Uterus (tissue), 4 donors: ENCODE data around the gene BIK. TPM values are rescaled to one million over a fixed set of nuclear protein-coding genes. Genes with fewer than 3 reads are reported as not detected.
A peak's percentile ranks its signal among the peaks of the same experiment; 100 is the strongest.
"Not testable (repeated sequence)": the region's sequence is repeated elsewhere in the genome, so short reads cannot be mapped to it uniquely, and the experiment has no call there.

Experiments used
- DNase-seq, 2 donors: peaks; one replicate each; pipeline ENCODE4 v3.0.0-alpha.2; 2019 to 2020
- H3K27ac ChIP-seq, 2 donors: fragments of 200-600 bp; sonication (generic); 1 replicate in 1 of 2; 2 replicates in 1 of 2; pipeline ENCODE4 v1.5.1; 2016 to 2018
- H3K27me3 ChIP-seq, 2 donors: fragments of 200-600 bp; sonication (generic); one replicate each; pipeline ENCODE4 v1.5.1; 2018 to 2019; ENCODE audit warnings: control low read depth in 1 of 2
- H3K36me3 ChIP-seq, 2 donors: fragments of 200-600 bp; sonication (generic); one replicate each; pipeline ENCODE4 v1.5.1; 2019; ENCODE audit warnings: control low read depth in 1 of 2
- H3K4me1 ChIP-seq, 2 donors: fragments of 200-600 bp; sonication (generic); one replicate each; pipeline ENCODE4 v1.5.1; 2018 to 2019; ENCODE audit warnings: control low read depth in 1 of 2
- H3K4me3 ChIP-seq, 2 donors: fragments of 200-600 bp; sonication (generic); 1 replicate in 1 of 2; 2 replicates in 1 of 2; pipeline ENCODE4 v1.5.1; 2018 to 2019; ENCODE audit warnings: mild to moderate bottlenecking in 1 of 2
- H3K9me3 ChIP-seq, 2 donors: fragments of 200-600 bp; sonication (generic); one replicate each; pipeline ENCODE4 v1.5.1; 2019; ENCODE audit warnings: control low read depth in 1 of 2
- POLR2A ChIP-seq, 2 donors: fragments of 450-650 bp; IDR thresholded peaks; one replicate each; pipeline ENCODE4 v1.6.1; 2016; ENCODE audit warnings: antibody characterized with exemption in 2 of 2, mild to moderate bottlenecking in 1 of 2, moderate library complexity in 1 of 2
- intact Hi-C: fragments of 100-400 bp; cut with DNase I; formaldehyde crosslinking; loops from one replicate; pipeline ENCODE4 v1.15.1; 2023; ENCODE audit warnings: low total_unique reads
- total RNA-seq, 4 donors: library from RNA; depleted of rRNA in 3 of 4; stranded (reverse); fragments of >200 nt in 3 of 4; gene quantifications; one replicate each; pipeline versions ENCODE4 v1.1.0 to v1.2.4, GENCODE V29; 2014 to 2023
- TF ChIP-seq, protein P1 (sequence below), 4 experiments: fragments of 200-600 bp in 2 of 4; fragments of 450-650 bp in 2 of 4; sonication (generic) in 2 of 4; IDR thresholded peaks; one replicate each; pipeline ENCODE4 v1.5.1; 2016 to 2019; ENCODE audit warnings: antibody characterized with exemption in 4 of 4, mild to moderate bottlenecking in 2 of 4, moderate library complexity in 1 of 4
- donor health status: DM: yes; HTN: yes; CAD: no.

Gene BIK
- total RNA-seq, 4 donors from 2014 or later: 0.49 to 0.77 (median 0.76) TPM; not detected in 1

DNA sequence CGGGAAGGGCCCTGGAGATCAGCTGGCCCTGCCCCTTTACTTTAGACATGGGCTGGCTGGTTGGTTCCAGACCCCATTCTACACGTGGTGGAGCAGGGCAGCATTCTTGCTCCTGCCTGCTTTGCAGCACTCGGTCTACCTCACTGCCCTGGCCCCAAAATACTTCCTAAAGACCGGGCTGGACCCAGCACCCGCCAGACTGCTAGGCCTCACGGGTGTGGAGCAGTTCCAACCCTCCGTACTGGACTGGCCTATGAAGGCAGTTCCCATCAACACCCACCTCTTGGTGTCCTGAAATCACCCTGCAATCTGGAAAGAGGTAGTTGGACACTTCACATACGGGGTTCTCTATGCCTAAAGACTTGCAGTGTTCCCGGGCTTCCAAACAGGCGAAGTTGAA, 26.3 kb downstream of the BIK start:
- no peak for TF ChIP-seq POLR2A (IDR thresholded peaks at IDR 0.05)
- TF ChIP-seq, protein P1, sequence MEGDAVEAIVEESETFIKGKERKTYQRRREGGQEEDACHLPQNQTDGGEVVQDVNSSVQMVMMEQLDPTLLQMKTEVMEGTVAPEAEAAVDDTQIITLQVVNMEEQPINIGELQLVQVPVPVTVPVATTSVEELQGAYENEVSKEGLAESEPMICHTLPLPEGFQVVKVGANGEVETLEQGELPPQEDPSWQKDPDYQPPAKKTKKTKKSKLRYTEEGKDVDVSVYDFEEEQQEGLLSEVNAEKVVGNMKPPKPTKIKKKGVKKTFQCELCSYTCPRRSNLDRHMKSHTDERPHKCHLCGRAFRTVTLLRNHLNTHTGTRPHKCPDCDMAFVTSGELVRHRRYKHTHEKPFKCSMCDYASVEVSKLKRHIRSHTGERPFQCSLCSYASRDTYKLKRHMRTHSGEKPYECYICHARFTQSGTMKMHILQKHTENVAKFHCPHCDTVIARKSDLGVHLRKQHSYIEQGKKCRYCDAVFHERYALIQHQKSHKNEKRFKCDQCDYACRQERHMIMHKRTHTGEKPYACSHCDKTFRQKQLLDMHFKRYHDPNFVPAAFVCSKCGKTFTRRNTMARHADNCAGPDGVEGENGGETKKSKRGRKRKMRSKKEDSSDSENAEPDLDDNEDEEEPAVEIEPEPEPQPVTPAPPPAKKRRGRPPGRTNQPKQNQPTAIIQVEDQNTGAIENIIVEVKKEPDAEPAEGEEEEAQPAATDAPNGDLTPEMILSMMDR (IDR thresholded peaks at IDR 0.05): no peak
- H3K27ac ChIP-seq: peak overlapping the region in 1 of 2 donors; percentile 5
- intact Hi-C loops: no loop called here

DNA sequence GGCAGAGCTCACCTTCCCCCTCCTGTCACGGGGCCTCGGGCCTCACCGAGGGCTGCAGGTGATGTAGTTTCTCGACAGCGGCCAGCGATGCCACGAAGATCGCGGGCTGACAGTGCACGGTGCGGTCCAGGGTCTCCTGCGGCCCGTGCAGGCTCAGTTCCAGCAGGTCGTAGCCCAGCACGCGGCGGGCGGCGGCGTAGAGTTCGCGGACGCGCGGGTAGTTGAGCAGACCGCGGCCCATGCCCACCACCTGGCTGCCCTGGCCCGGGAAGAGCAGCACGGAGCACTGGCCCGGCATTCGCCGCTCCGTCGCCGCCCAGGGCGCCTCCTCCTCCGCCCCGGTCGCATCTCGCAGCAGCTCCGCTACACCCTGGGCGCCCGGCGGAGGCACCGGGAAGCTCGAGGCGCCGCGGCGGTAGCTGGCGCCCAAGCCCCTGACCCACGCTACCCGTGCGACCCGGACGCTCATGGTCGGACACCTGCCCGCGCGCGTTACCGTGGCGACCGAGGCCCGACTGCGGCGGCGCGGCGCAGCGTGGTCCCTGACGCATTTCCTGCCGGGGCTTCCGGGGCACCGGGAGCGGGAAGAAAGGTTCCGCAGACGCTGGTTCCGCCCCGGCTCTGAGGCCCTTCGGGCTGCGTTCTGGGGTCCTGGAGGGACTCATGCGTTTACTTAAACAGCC, 32.5 kb downstream of the BIK start, which contains the start of gene MCAT:
Gene MCAT, minus strand, starts transcription at position 519 of the 683 bp plus-strand sequence. Its CDS starts 50 bp downstream, at position 469.
- Histone ChIP-seq H3K4me1 (peaks cover 8 to 10% of the 10 kb centered on the region in 2 donors), H3K27me3 (no peaks in the 10 kb centered on the region), H3K4me3 (peak within 1 kb of the TSS; percentile 57 to 70), H3K36me3 (no peaks in the 10 kb centered on the region), H3K27ac (peak within 1 kb of the TSS; percentile 60 to 66), H3K9me3 (no peaks in the 10 kb centered on the region)
- intact Hi-C loops: no loop called here
- peak; percentile 75 to 81 for DNase-seq
- TF ChIP-seq, protein P1 (IDR thresholded peaks at IDR 0.05): peak in 1 of 4 experiments; percentile 26
- TF ChIP-seq POLR2A (IDR thresholded peaks at IDR 0.05): peak; percentile 51 to 68

More for the DNA sequence above, 26.3 kb downstream of the BIK start:
- H3K4me3 ChIP-seq: no peak overlapping the region
- no peak for DNase-seq
- H3K9me3 ChIP-seq: no peaks in the 10 kb centered on the region
- H3K27me3 ChIP-seq: no peaks in the 10 kb centered on the region
- no peaks in the 10 kb centered on the region for H3K36me3 ChIP-seq
- H3K4me1 ChIP-seq: peaks cover 0 to 4% of the 10 kb centered on the region in 2 donors

DNA sequence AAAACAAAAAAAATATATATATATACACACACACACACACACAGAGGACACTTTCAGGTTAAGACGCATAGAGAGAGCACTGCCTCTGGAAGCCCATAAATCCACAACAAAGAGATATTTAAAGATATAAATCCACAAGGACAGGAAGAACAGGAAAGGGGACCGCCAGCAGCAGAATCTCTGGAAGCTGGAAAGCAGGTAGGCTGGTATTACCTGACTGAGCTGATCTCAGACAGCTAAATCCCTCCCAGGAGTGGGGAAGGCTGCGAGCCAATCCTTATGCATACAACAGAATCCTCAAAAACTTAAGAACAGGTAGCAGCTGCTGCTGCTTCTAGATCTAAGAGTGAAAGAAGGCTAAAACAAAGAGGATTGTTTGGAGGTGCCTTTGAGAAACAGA, 34.4 kb downstream of the BIK start:
- H3K27ac ChIP-seq: no peak overlapping the region
- DNase-seq: no peak
- peaks cover 8 to 10% of the 10 kb centered on the region in 2 donors for H3K4me1 ChIP-seq
- H3K27me3 ChIP-seq: no peaks in the 10 kb centered on the region
- intact Hi-C loops: no loop called here
- TF ChIP-seq, protein P1 (IDR thresholded peaks at IDR 0.05): no peak
- TF ChIP-seq POLR2A (IDR thresholded peaks at IDR 0.05): no peak
- no peak overlapping the region for H3K4me3 ChIP-seq
- H3K36me3 ChIP-seq: no peaks in the 10 kb centered on the region
- no peaks in the 10 kb centered on the region for H3K9me3 ChIP-seq

DNA sequence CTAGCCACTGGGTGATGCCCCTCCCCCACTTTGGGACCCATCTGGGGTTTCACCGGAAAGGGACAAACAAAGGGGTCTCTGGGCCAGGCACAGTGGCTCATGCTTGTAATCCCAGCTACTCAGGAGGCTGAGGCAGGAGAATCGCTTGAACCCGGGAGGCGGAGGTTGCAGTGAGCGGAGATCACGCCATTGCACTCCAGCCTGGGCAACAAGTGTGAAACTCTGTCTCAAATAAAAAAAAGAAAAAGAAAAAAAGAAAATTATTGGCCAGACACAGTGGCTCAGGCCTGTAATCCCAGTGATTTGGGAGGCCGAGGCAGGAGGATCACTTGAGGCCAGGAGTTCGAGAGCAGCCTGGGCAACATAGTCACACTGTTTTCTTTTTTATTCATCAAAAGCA, 34.8 kb downstream of the BIK start:
- intact Hi-C loops: not testable (repeated sequence)

DNA sequence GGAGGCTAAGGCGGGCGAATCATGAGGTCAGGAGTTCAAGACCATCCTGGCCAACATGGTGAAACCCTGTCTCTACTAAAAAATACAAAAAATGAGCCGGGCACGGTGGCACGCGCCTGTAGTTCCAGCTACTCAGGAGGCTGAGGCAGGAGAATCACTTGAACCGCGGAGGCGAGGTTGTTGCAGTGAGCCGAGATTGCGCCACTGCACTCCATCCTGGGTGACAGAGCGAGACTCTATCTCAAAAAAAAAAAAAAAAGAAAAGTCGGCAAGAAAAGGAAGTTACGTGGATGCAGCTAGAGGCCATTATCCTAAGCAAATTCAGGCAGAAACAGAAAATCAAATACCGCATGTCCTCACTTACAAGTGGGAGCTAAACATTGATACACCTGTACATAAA, 35.8 kb downstream of the BIK start:
- intact Hi-C loops, H3K4me3 ChIP-seq, H3K36me3 ChIP-seq, H3K27ac ChIP-seq, H3K4me1 ChIP-seq, DNase-seq, H3K9me3 ChIP-seq, H3K27me3 ChIP-seq: not testable (repeated sequence)

More for the DNA sequence above, 34.8 kb downstream of the BIK start:
- not testable (repeated sequence) for H3K36me3 ChIP-seq, H3K27me3 ChIP-seq, DNase-seq, H3K27ac ChIP-seq, H3K4me3 ChIP-seq, H3K9me3 ChIP-seq, H3K4me1 ChIP-seq

DNA sequence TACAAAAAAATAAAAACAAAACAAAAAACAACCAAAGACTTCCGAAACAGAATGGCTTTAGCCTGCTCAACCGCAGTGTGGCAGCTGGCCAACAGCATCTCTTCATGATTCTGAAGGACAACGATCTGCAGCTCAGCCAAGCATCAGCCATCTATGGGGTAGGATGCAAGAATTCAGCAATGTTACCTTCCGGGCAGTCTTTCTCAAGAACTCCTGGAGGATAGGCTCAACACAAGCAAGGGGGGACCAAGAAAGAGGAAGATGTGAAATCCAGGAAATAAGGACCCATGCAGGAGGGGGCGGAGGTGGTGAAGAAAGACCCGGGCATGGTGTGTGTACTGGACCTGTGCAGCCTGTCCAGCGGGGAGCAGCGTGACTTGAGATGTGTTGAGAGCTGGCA, 37.3 kb downstream of the BIK start:
- intact Hi-C loops: no loop called here
- no peaks in the 10 kb centered on the region for H3K9me3 ChIP-seq
- H3K27ac ChIP-seq: no peak overlapping the region
- H3K36me3 ChIP-seq: no peaks in the 10 kb centered on the region
- no peaks in the 10 kb centered on the region for H3K27me3 ChIP-seq
- no peak overlapping the region for H3K4me3 ChIP-seq
- TF ChIP-seq, protein P1 (IDR thresholded peaks at IDR 0.05): no peak
- TF ChIP-seq POLR2A (IDR thresholded peaks at IDR 0.05): no peak
- no peak for DNase-seq
- H3K4me1 ChIP-seq: peaks cover 0 to 8% of the 10 kb centered on the region in 2 donors
